Muscle layer of colon (tissue), 2 donors: Measurements from ENCODE around the gene SPATS2.

Experiments used
- H3K27ac ChIP-seq: one replicate; pipeline ENCODE4 v1.7.0; 2013; ENCODE audit warnings: low read depth, mild to moderate bottlenecking, low read length, moderate library complexity
- H3K27me3 ChIP-seq, 2 donors: one replicate each; pipeline ENCODE4 v1.7.0; 2013; ENCODE audit warnings: low read length in 2 of 2, mild to moderate bottlenecking in 2 of 2; ENCODE audit not compliant: insufficient read depth in 2 of 2, control insufficient read depth in 1 of 2
- H3K36me3 ChIP-seq: one replicate; pipeline ENCODE4 v1.7.0; 2013; ENCODE audit warnings: mild to moderate bottlenecking, low read length; ENCODE audit not compliant: insufficient read depth
- H3K4me1 ChIP-seq: one replicate; pipeline ENCODE4 v1.7.0; 2013; ENCODE audit warnings: mild to moderate bottlenecking, low read length; ENCODE audit not compliant: insufficient read depth
- H3K4me3 ChIP-seq, 2 donors: one replicate each; pipeline ENCODE4 v1.7.0; 2013; ENCODE audit warnings: low read length in 2 of 2, low read depth in 1 of 2, mild to moderate bottlenecking in 1 of 2, moderate library complexity in 1 of 2
- H3K9ac ChIP-seq: one replicate; pipeline ENCODE4 v1.7.0; 2013; ENCODE audit warnings: low read length
- H3K9me3 ChIP-seq: one replicate; pipeline ENCODE4 v1.7.0; 2013; ENCODE audit warnings: mild to moderate bottlenecking, low read length
- donor health status: abdominal sarcoma.
- donor health status: Adenocarcinoma of cecum.

SPATS2 gene

DNA sequence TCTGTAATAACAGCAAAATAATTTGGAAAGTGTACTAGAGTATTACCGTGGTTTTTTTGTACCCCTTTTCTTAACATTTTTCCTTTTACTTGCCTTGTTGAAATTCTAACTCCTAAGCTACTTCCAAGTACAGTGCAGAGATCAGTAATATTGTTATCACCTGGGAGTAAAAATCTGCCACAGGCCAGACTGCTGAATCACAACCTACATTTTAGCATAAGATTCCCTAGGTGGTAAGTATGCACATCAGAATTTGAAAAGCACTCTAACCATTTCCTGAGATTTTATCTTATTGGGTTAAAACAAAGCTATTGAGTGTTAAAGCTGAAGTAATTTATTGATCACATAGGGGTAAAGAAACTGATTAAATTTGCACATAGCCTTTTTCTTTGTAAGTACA, 116.4 kb downstream of the SPATS2 start:
- Histone ChIP-seq H3K4me3 (no peak overlapping the region), H3K27me3 (no peaks in the 10 kb centered on the region), H3K27ac (no peak overlapping the region), H3K36me3 (no peaks in the 10 kb centered on the region), H3K9ac (no peak overlapping the region), H3K4me1 (no peaks in the 10 kb centered on the region), H3K9me3 (no peaks in the 10 kb centered on the region)

DNA sequence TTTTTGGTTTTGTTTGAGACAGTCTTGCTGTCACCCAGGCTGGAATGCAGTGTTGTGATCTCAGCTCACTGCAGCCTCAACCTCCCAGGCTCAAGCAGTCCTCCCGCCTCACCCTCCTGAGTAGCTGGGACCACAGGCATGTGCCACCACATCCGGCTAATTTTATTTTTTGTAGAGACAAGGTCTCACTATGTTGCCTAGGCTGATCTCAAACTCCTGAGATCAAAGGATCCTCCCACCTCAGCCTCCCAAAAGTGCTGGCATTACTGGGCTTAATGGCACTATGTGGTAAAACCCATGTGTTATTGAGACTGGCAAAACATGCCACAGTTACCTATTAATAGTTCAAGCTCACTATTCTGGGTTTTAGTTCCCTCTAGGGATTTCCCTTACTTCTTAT, 120.3 kb downstream of the SPATS2 start:
- Histone ChIP-seq H3K27ac (no peak overlapping the region), H3K27me3 (no peaks in the 10 kb centered on the region), H3K9me3 (no peaks in the 10 kb centered on the region), H3K9ac (no peak overlapping the region), H3K36me3 (no peaks in the 10 kb centered on the region), H3K4me3 (no peak overlapping the region), H3K4me1 (no peaks in the 10 kb centered on the region)

DNA sequence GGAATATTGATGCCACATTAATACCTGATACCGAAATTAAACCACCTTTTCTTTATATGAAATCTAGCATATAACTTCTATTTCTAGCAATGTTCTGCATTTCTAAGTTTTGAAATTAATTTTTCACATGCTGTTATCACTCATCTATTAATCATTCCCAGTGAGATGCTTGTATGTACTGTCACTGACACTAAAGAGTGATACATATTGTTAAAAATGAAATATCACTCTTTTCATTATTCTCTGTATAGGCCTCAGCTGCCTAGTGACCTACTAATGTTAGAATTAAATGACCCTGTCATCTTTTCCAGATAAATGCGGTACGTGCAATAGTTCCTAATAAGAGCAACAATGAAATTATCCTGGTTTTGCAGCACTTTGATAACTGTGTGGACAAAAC, 121.9 kb downstream of the SPATS2 start:
- Histone ChIP-seq H3K9me3 (no peaks in the 10 kb centered on the region), H3K36me3 (no peaks in the 10 kb centered on the region), H3K4me1 (no peaks in the 10 kb centered on the region), H3K27me3 (no peaks in the 10 kb centered on the region), H3K4me3 (no peak overlapping the region), H3K27ac (no peak overlapping the region), H3K9ac (no peak overlapping the region)

DNA sequence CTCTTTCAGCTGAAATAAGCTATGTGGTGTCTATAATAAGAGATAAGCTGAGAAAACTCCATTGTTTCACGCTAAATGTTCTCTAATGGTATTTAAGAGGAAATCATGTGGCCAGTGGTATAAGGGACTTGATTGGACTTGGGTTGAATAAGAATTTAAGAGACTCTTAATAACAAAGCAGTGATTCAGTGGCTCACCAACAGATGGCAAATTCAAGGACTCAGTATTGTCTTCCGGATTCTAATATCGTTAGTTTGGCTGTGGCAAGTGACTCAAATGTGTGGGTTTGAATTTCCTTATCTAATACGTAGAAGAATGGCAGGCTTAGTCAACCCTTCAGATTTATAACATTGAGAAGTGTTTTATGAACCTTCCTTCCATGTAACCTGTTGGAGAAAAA, 122.5 kb downstream of the SPATS2 start:
- Histone ChIP-seq H3K27me3 (no peaks in the 10 kb centered on the region), H3K36me3 (no peaks in the 10 kb centered on the region), H3K4me1 (no peaks in the 10 kb centered on the region), H3K9me3 (no peaks in the 10 kb centered on the region), H3K27ac (no peak overlapping the region), H3K9ac (no peak overlapping the region), H3K4me3 (no peak overlapping the region)

DNA sequence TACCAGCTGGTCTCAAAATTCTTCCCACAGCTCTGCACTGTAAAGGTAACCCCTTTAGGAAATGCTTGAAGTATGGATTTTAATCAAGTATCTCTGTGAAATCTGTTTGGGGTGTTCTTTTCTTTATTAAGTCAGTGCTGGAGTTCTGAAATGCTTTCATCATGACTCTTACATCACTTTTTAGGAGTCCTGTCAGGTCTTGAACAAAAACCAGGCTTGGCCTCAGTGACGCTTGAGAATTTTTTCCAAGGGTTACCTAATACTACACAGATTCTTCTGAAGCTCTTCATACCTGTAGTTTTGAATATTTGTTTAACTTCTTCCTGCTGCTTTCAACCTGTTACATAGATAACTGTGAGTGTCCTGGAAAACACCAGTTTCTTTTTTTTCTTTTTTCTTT, 124.6 kb downstream of the SPATS2 start:
- Histone ChIP-seq H3K27ac (no peak overlapping the region), H3K9ac (no peak overlapping the region)

DNA sequence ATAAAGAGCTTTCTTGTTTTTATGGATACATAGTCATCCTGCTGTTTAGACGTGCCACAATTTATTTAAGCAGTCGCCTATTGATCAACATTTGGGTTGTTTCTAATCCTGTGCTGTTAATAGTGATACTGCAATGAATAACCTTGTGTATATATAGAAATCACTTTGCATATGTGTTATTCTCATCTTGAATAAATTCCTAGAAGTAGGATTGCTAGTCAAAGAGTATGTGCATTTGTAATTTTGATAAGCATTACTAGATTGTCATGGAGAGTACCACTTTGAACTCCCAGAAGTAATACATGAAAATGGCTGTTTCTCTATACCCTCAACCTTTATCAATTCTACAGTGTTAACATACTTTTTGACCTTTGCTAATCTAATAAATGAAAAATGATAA, 126.6 kb downstream of the SPATS2 start:
- no peak overlapping the region for H3K4me3 ChIP-seq
- no peak overlapping the region for H3K27ac ChIP-seq
- H3K36me3 ChIP-seq = no peaks in the 10 kb centered on the region
- no peak overlapping the region for H3K9ac ChIP-seq
- H3K4me1 ChIP-seq = no peaks in the 10 kb centered on the region
- no peaks in the 10 kb centered on the region for H3K27me3 ChIP-seq
- no peaks in the 10 kb centered on the region for H3K9me3 ChIP-seq

More for the DNA sequence above, 124.6 kb downstream of the SPATS2 start:
- H3K36me3 ChIP-seq = no peaks in the 10 kb centered on the region
- no peaks in the 10 kb centered on the region for H3K4me1 ChIP-seq
- no peak overlapping the region for H3K4me3 ChIP-seq
- H3K27me3 ChIP-seq = no peaks in the 10 kb centered on the region
- H3K9me3 ChIP-seq = no peaks in the 10 kb centered on the region

DNA sequence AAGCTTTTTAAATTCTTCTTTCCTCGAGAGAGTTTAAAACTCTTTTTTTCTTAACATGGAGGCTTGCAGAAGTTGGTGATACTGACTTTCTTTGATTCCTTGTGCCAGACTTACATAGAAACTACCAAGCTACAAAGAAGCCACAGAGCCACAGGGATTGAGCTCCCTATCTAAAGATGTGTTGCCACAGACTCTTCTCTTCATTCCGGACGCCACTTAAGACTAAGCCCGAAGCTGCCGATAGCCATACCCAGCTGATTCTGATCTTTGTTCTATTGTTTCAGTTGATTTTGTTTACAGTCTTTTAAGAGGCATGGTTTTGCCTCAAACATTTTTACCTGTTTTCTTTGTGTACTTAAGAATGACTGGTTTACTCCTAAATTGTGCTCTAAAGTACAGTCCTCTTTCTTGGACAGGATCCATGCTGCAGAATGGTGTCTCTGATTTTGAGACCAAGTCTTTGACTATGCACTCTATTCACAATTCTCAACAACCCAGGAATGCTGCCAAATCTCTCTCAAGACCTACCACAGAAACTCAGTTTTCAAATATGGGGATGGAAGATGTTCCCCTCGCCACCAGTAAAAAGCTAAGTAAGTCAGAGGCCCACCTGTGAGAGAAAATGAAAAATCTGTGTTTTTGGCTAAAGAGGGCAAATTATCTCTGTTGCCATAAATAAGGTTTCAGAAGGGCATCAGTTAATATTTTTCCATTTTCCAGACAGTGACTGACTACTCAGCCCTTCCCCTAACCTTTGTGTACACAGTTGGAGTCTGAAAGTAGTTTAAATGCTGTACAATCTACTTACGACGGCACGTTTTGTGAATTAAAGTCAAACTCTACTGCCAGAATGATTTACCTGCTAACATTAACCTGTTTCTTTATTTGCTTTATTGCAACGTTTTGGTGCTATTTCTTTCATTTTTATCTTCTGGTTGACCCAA, 129.4 kb downstream of the SPATS2 start:
- Histone ChIP-seq H3K4me1 (no peaks in the 10 kb centered on the region), H3K9ac (no peak overlapping the region), H3K4me3 (no peak overlapping the region), H3K27me3 (no peaks in the 10 kb centered on the region), H3K9me3 (no peaks in the 10 kb centered on the region), H3K27ac (no peak overlapping the region), H3K36me3 (no peaks in the 10 kb centered on the region)

DNA sequence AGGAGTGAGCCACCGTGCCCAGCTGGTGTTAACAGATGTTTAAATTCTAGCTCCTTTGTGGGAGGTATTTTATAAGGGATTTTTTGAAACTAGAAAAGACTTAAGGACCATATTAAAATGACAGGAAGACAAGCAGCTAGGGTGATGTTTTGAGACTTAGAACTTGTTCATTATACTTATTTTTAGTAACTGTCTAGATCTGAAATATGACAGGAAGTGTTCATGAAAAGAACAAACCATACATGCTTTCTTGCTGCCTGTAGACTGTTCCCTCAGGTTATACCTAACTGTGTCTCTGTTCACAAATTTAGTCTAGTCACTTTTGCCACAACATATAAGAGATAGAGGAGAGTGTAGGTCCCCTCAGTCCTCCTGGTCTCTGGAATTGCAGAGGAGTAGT, 134.6 kb downstream of the SPATS2 start:
- no peaks in the 10 kb centered on the region for H3K36me3 ChIP-seq
- H3K27me3 ChIP-seq = no peaks in the 10 kb centered on the region
- no peak overlapping the region for H3K9ac ChIP-seq
- no peaks in the 10 kb centered on the region for H3K4me1 ChIP-seq
- H3K4me3 ChIP-seq = no peak overlapping the region
- no peak overlapping the region for H3K27ac ChIP-seq
- no peaks in the 10 kb centered on the region for H3K9me3 ChIP-seq

DNA sequence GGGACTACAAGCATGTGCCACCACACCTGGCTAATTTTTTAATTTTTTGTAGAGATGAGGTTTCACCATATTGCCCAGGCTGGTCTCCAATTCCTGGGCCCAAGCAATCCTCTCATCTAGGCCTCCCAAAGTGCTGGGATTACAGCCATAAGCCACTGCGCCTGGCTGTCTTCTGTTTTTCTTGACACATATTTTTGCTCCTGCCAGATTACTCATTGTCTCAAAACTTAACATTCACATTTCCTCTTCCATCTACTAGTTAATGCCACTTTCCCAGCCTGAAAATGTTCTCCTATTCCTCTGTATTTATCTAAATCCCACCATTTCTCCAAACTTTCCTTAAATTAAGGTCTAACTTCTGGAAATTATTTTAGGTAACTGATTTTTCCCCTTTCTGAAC, 135.3 kb downstream of the SPATS2 start:
- Histone ChIP-seq H3K36me3 (no peaks in the 10 kb centered on the region), H3K9ac (no peak overlapping the region), H3K9me3 (no peaks in the 10 kb centered on the region), H3K4me1 (no peaks in the 10 kb centered on the region), H3K27me3 (no peaks in the 10 kb centered on the region), H3K4me3 (no peak overlapping the region), H3K27ac (no peak overlapping the region)

DNA sequence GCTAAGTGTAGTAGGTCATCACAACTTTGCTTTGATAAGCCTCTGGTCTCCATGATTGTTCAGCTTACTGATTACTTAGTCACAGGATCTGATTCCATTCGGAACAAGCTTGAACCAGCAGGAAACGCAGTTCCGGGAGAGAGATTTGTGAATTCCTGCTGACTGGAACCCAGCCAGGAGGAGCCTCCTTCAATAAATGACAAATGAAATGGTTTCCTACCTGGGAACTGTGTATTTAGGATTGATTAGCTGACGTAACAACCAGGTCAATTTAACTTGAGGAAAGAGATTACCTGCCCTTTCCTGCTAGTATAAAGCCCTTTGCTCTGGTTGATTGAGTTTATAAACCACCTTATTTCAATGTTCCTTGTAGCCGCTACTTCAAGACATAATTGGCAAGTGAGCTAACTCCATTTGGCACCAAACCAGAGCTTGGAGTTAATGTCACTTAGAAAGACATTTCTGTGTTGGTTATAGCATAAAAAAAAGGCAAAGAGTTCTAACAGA, 136.5 kb downstream of the SPATS2 start:
- Histone ChIP-seq H3K27ac (no peak overlapping the region), H3K36me3 (no peaks in the 10 kb centered on the region), H3K9ac (no peak overlapping the region), H3K4me3 (no peak overlapping the region), H3K4me1 (no peaks in the 10 kb centered on the region), H3K9me3 (no peaks in the 10 kb centered on the region), H3K27me3 (no peaks in the 10 kb centered on the region)

DNA sequence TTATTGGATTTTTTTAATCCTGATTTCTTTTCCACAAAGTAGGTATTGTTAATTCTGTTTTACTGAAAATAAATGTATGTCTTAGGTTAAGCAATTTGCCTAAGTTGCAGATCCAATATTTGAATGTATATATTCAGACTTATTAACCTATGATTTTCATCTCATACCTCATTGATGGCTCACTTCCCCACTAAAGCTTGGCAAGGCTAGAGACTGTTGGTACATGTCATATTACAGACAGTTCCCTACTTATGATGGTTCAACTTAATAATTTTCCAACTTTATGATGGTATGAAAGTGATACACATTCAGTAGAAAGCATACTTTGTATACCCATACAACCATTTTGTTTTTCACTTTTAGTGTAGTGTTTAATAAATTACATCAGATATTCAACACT, 138.4 kb downstream of the SPATS2 start:
- H3K27ac ChIP-seq = no peak overlapping the region
- H3K9me3 ChIP-seq = no peaks in the 10 kb centered on the region
- no peaks in the 10 kb centered on the region for H3K27me3 ChIP-seq
- no peak overlapping the region for H3K9ac ChIP-seq
- no peaks in the 10 kb centered on the region for H3K4me1 ChIP-seq
- H3K4me3 ChIP-seq = no peak overlapping the region
- no peaks in the 10 kb centered on the region for H3K36me3 ChIP-seq

DNA sequence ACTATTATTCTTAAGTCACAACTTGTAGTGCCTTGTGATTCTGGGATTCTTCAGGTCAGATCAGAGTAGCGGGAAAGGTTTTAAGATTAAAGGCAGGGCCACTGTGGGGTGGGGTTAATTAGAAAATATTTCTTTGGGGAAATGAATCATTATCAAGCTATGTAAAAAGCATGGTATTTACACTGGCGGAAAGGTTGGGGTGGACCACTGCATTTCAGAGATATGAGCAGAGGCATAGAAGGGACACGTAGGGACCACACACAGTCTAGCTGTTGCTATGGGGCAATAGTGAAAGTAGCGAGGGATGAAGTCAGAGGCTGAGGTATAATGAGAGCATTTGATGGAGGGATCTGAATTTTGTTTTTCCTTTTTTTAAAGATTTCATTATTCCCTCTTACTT, 139.9 kb downstream of the SPATS2 start:
- Histone ChIP-seq H3K9me3 (no peaks in the 10 kb centered on the region), H3K9ac (no peak overlapping the region), H3K4me1 (no peaks in the 10 kb centered on the region), H3K27me3 (no peaks in the 10 kb centered on the region), H3K27ac (no peak overlapping the region), H3K4me3 (no peak overlapping the region), H3K36me3 (no peaks in the 10 kb centered on the region)
